Measurements from ENCODE around the gene CRIP2.

CRIP2 gene

GRCh38 chr14:105442125-105442524 is 32.5 kb upstream of the CRIP2 start:
- Histone ChIP-seq H3K4me1 (ENCODE audit: insufficient read depth, low read length) (no peaks in the 10 kb centered on the region), H3K9ac (ENCODE audit: low read depth, low read length) (no peak overlapping the region), H3K36me3 (ENCODE audit: insufficient read depth, low read length) (peaks cover 81% of the 10 kb centered on the region), H3K4me3 (ENCODE audit: low read depth in 1 of 2, low read length in 2 of 2) (no peak overlapping the region), H3K79me2 (ENCODE audit: insufficient read depth, low read length) (peaks cover 78% of the 10 kb centered on the region), H2AFZ (ENCODE audit: low read depth, low read length) (no peak overlapping the region), H3K27me3 (ENCODE audit: insufficient read depth, low read length, poor library complexity) (no peaks in the 10 kb centered on the region), H3K27ac (ENCODE audit: low read length) (no peak overlapping the region), H3K4me2 (ENCODE audit: insufficient read depth, low read length) (no peak overlapping the region), H4K20me1 (ENCODE audit: insufficient read depth, low read length) (peaks cover 80% of the 10 kb centered on the region), H3K9me3 (ENCODE audit: insufficient read depth, low read length, severe bottlenecking) (no peaks in the 10 kb centered on the region)
- TF ChIP-seq CTCF (IDR thresholded peaks at IDR 0.05; ENCODE audit: borderline replicate concordance, extremely low read depth, low read length, poor library complexity, severe bottlenecking), result no peak
- TF ChIP-seq EZH2 (IDR thresholded peaks at IDR 0.05; ENCODE audit: borderline replicate concordance, low read depth, low read length, severe bottlenecking), result no peak
- ATAC-seq (ENCODE audit: insufficient read depth, low read depth), result no peak
- no peak for DNase-seq

GRCh38 chr14:105442834-105443233 is 31.8 kb upstream of the CRIP2 start:
- no peak overlapping the region for H3K4me3 ChIP-seq (ENCODE audit: low read depth in 1 of 2, low read length in 2 of 2)
- no peaks in the 10 kb centered on the region for H3K27me3 ChIP-seq (ENCODE audit: insufficient read depth, low read length, poor library complexity)
- no peak overlapping the region for H3K27ac ChIP-seq (ENCODE audit: low read length)
- H3K4me2 ChIP-seq (ENCODE audit: insufficient read depth, low read length), result no peak overlapping the region
- no peak overlapping the region for H2AFZ ChIP-seq (ENCODE audit: low read depth, low read length)
- no peak for ATAC-seq (ENCODE audit: insufficient read depth, low read depth)
- H3K36me3 ChIP-seq (ENCODE audit: insufficient read depth, low read length), result peaks cover 78% of the 10 kb centered on the region
- no peak for DNase-seq
- H3K79me2 ChIP-seq (ENCODE audit: insufficient read depth, low read length), result peaks cover 78% of the 10 kb centered on the region
- TF ChIP-seq CTCF (IDR thresholded peaks at IDR 0.05; ENCODE audit: borderline replicate concordance, extremely low read depth, low read length, poor library complexity, severe bottlenecking) (no peak), EZH2 (IDR thresholded peaks at IDR 0.05; ENCODE audit: borderline replicate concordance, low read depth, low read length, severe bottlenecking) (no peak)
- peaks cover 80% of the 10 kb centered on the region for H4K20me1 ChIP-seq (ENCODE audit: insufficient read depth, low read length)
- no peaks in the 10 kb centered on the region for H3K9me3 ChIP-seq (ENCODE audit: insufficient read depth, low read length, severe bottlenecking)
- H3K9ac ChIP-seq (ENCODE audit: low read depth, low read length), result no peak overlapping the region
- H3K4me1 ChIP-seq (ENCODE audit: insufficient read depth, low read length), result no peaks in the 10 kb centered on the region

GRCh38 chr14:105444859-105445258 is 29.8 kb upstream of the CRIP2 start:
- Histone ChIP-seq H3K79me2 (ENCODE audit: insufficient read depth, low read length) (peaks cover 70% of the 10 kb centered on the region), H3K9ac (ENCODE audit: low read depth, low read length) (no peak overlapping the region), H3K27me3 (ENCODE audit: insufficient read depth, low read length, poor library complexity) (no peaks in the 10 kb centered on the region), H3K27ac (ENCODE audit: low read length) (no peak overlapping the region), H3K4me3 (ENCODE audit: low read depth in 1 of 2, low read length in 2 of 2) (no peak overlapping the region), H4K20me1 (ENCODE audit: insufficient read depth, low read length) (peaks cover 80% of the 10 kb centered on the region), H2AFZ (ENCODE audit: low read depth, low read length) (no peak overlapping the region), H3K4me2 (ENCODE audit: insufficient read depth, low read length) (no peak overlapping the region), H3K4me1 (ENCODE audit: insufficient read depth, low read length) (no peaks in the 10 kb centered on the region), H3K36me3 (ENCODE audit: insufficient read depth, low read length) (peaks cover 77% of the 10 kb centered on the region), H3K9me3 (ENCODE audit: insufficient read depth, low read length, severe bottlenecking) (no peaks in the 10 kb centered on the region)
- TF ChIP-seq CTCF (IDR thresholded peaks at IDR 0.05; ENCODE audit: borderline replicate concordance, extremely low read depth, low read length, poor library complexity, severe bottlenecking) (no peak), EZH2 (IDR thresholded peaks at IDR 0.05; ENCODE audit: borderline replicate concordance, low read depth, low read length, severe bottlenecking) (no peak)
- no peak for DNase-seq
- ATAC-seq (ENCODE audit: insufficient read depth, low read depth), result no peak

- DNase-seq, result no peak
- H3K4me3 ChIP-seq (ENCODE audit: low read depth in 1 of 2, low read length in 2 of 2), result no peak overlapping the region
- no peaks in the 10 kb centered on the region for H3K4me1 ChIP-seq (ENCODE audit: insufficient read depth, low read length)
- H3K9ac ChIP-seq (ENCODE audit: low read depth, low read length), result no peak overlapping the region
- TF ChIP-seq CTCF (IDR thresholded peaks at IDR 0.05; ENCODE audit: borderline replicate concordance, extremely low read depth, low read length, poor library complexity, severe bottlenecking), result no peak
- no peak for TF ChIP-seq EZH2 (IDR thresholded peaks at IDR 0.05; ENCODE audit: borderline replicate concordance, low read depth, low read length, severe bottlenecking)
- no peaks in the 10 kb centered on the region for H3K9me3 ChIP-seq (ENCODE audit: insufficient read depth, low read length, severe bottlenecking)
- no peak overlapping the region for H2AFZ ChIP-seq (ENCODE audit: low read depth, low read length)
- peaks cover 80% of the 10 kb centered on the region for H4K20me1 ChIP-seq (ENCODE audit: insufficient read depth, low read length)
- no peak for ATAC-seq (ENCODE audit: insufficient read depth, low read depth)
- no peak overlapping the region for H3K27ac ChIP-seq (ENCODE audit: low read length)
- H3K36me3 ChIP-seq (ENCODE audit: insufficient read depth, low read length), result peaks cover 77% of the 10 kb centered on the region
- H3K4me2 ChIP-seq (ENCODE audit: insufficient read depth, low read length), result no peak overlapping the region
- H3K79me2 ChIP-seq (ENCODE audit: insufficient read depth, low read length), result peaks cover 66% of the 10 kb centered on the region
- no peaks in the 10 kb centered on the region for H3K27me3 ChIP-seq (ENCODE audit: insufficient read depth, low read length, poor library complexity)
Observed at GRCh38 chr14:105445290-105445689, 29.3 kb upstream of the CRIP2 start.
